GM19099 (cell line): Measurements from ENCODE around the gene KRTAP10-1.

Experiments used
- POLR2A ChIP-seq: IDR thresholded peaks from 3 replicates; pipeline ENCODE4 v1.6.1; 2011; ENCODE audit warnings: low read depth; ENCODE audit not compliant: insufficient read length; ENCODE audit errors: extremely low read depth

KRTAP10-1 gene

GRCh38 chr21:44510508-44511218 lies 29.3 kb downstream of the KRTAP10-1 start:
- TF ChIP-seq POLR2A = no peak

GRCh38 chr21:44510109-44510507 lies 29.9 kb downstream of the KRTAP10-1 start:
- TF ChIP-seq POLR2A = no peak

GRCh38 chr21:44509539-44509938 lies 30.5 kb downstream of the KRTAP10-1 start:
- TF ChIP-seq POLR2A = no peak

GRCh38 chr21:44508711-44509445 lies 31.1 kb downstream of the KRTAP10-1 start:
- no peak for TF ChIP-seq POLR2A

- no peak for TF ChIP-seq POLR2A
Observed at GRCh38 chr21:44508426-44508710, 31.6 kb downstream of the KRTAP10-1 start.

GRCh38 chr21:44507673-44508425 lies 32.1 kb downstream of the KRTAP10-1 start:
- no peak for TF ChIP-seq POLR2A

- no peak for TF ChIP-seq POLR2A
Observed at GRCh38 chr21:44506279-44507255, 33.4 kb downstream of the KRTAP10-1 start.

GRCh38 chr21:44505673-44506278 lies 34.2 kb downstream of the KRTAP10-1 start:
- TF ChIP-seq POLR2A = no peak

GRCh38 chr21:44503901-44504399 lies 36.0 kb downstream of the KRTAP10-1 start:
- TF ChIP-seq POLR2A = no peak

GRCh38 chr21:44502171-44502958 lies 37.6 kb downstream of the KRTAP10-1 start:
- no peak for TF ChIP-seq POLR2A

- TF ChIP-seq POLR2A = no peak
Observed at GRCh38 chr21:44500111-44500510, 39.9 kb downstream of the KRTAP10-1 start.

GRCh38 chr21:44499631-44500030 lies 40.4 kb downstream of the KRTAP10-1 start:
- TF ChIP-seq POLR2A = no peak

GRCh38 chr21:44499211-44499560 lies 40.8 kb downstream of the KRTAP10-1 start:
- no peak for TF ChIP-seq POLR2A
